K562 (cell line): ENCODE data around the gene BNIP2. TPM values are rescaled to one million over a fixed set of nuclear protein-coding genes. Genes with fewer than 3 reads are reported as not detected.

Experiments used
- ATAC-seq: fragments of 200-7000 bp; cut with Tn5 transposase; 3 replicates; pipeline ENCODE4 v1.9.1; 2020; ENCODE audit warnings: moderate library complexity
- BruUV-seq: library from RNA; stranded (reverse); fragments of 400-500 nt; replicated peaks from 2 replicates; lab custom pipeline; 2021; lab: Mats Ljungman, UMichigan
- CTCF ChIA-PET: fragments of 300-600 bp; formaldehyde crosslinking; extraction: SDS; loops from one replicate; lab custom pipeline; 2021; ENCODE audit warnings: low intra/inter-chr PET ratio; lab: Yijun Ruan, JAX
- POLR2A ChIA-PET: fragments of 300-600, 350-650 bp; sonication (Branson Sonifier 250); formaldehyde crosslinking; extraction: SDS; loops from one replicate; lab custom pipeline; 2021; ENCODE audit warnings: antibody characterized with exemption, inconsistent platforms; lab: Yijun Ruan, JAX
- DNase-seq, 4 experiments: peaks; one replicate each; pipeline versions ENCODE4 v3.0.0 to v3.0.0-alpha.2; 2011 to 2018; ENCODE audit warnings: low spot score in 3 of 4, mixed read lengths in 3 of 4; ENCODE audit errors: extremely low read depth in 1 of 4
- FAIRE-seq: peaks from 2 replicates; lab custom pipeline; 2011; peaks lifted over from hg19 to GRCh38; lab: Jason Lieb, UNC
- H2AFZ ChIP-seq: 2 replicates; pipeline ENCODE4 v1.6.0; 2011; ENCODE audit warnings: low read depth, low read length, control low read depth, inconsistent platforms
- H3K27ac ChIP-seq: fragments of 200-600 bp; 3 replicates; pipeline ENCODE4 v1.8.0; 2011; ENCODE audit warnings: low read depth, mild to moderate bottlenecking, control low read depth, inconsistent platforms, low read length, moderate library complexity, mixed read lengths; ENCODE audit errors: extremely low read depth
- H3K27me3 ChIP-seq, 2 experiments: fragments of 300-600 bp in 1 of 2; 2 replicates in 1 of 2; 3 replicates in 1 of 2; pipeline versions ENCODE4 v1.6.0 to v1.8.0; 2011; ENCODE audit warnings: inconsistent platforms in 2 of 2, low read length in 2 of 2, mild to moderate bottlenecking in 1 of 2, mixed read lengths in 1 of 2, moderate library complexity in 1 of 2; ENCODE audit not compliant: control insufficient read depth in 2 of 2, insufficient read depth in 2 of 2
- H3K36me3 ChIP-seq: fragments of 300-600 bp; 3 replicates; pipeline ENCODE4 v1.8.0; 2011; ENCODE audit warnings: mild to moderate bottlenecking, low read length, inconsistent platforms; ENCODE audit not compliant: control insufficient read depth, insufficient read depth
- H3K4me1 ChIP-seq, 2 experiments: fragments of 200-600 bp in 1 of 2; replicated peaks in 1 of 2; 2 replicates in 1 of 2; 3 replicates in 1 of 2; pipeline versions ENCODE4 v1.5.1 to v1.8.0; 2011; ENCODE audit warnings: inconsistent platforms in 2 of 2, low read length in 2 of 2, mild to moderate bottlenecking in 1 of 2, mixed read lengths in 1 of 2, moderate library complexity in 1 of 2; ENCODE audit not compliant: control insufficient read depth in 2 of 2, insufficient read depth in 2 of 2
- H3K4me2 ChIP-seq: 2 replicates; pipeline ENCODE4 v1.6.1; 2011; ENCODE audit warnings: low read length, control low read depth, inconsistent platforms, mixed read lengths; ENCODE audit not compliant: insufficient read depth
- H3K4me3 ChIP-seq: fragments of 200-600 bp; sonication (generic), shearing (Covaris generic); 2 replicates; pipeline ENCODE4 v1.5.1; 2016; ENCODE audit warnings: control low read depth, inconsistent platforms
- H3K79me2 ChIP-seq: fragments of 200-600 bp; 3 replicates; pipeline ENCODE4 v1.8.0; 2011; ENCODE audit warnings: low read length, inconsistent platforms; ENCODE audit not compliant: control insufficient read depth, insufficient read depth
- H3K9ac ChIP-seq, 2 experiments: 2 replicates each; pipeline versions ENCODE4 v1.6.0 to v1.6.1; 2011; ENCODE audit warnings: low read depth in 2 of 2, low read length in 2 of 2, control low read depth in 1 of 2, inconsistent platforms in 1 of 2, mild to moderate bottlenecking in 1 of 2, mixed read lengths in 1 of 2; ENCODE audit not compliant: insufficient read depth in 1 of 2
- H3K9me1 ChIP-seq: one replicate; pipeline ENCODE4 v1.6.0; 2011; ENCODE audit warnings: inconsistent platforms, mild to moderate bottlenecking, low read length, moderate library complexity; ENCODE audit not compliant: control insufficient read depth, insufficient read depth
- H3K9me3 ChIP-seq: replicated peaks from 2 replicates; pipeline ENCODE4 v1.5.1; 2011; ENCODE audit warnings: low read depth, low read length, inconsistent platforms; ENCODE audit not compliant: control insufficient read depth, insufficient read depth
- H4K20me1 ChIP-seq: replicated peaks from 2 replicates; pipeline ENCODE4 v1.6.1; 2011; ENCODE audit warnings: low read length, inconsistent platforms, mixed read lengths; ENCODE audit not compliant: control insufficient read depth, insufficient read depth
- FOXA3 ChIP-seq, 2 experiments: fragments of 450-650 bp in 1 of 2; sonication (generic) in 1 of 2; formaldehyde crosslinking; IDR thresholded peaks in 1 of 2; conservative IDR thresholded peaks in 1 of 2; 2 replicates each; pipeline versions ENCODE4 v1.4.0 to v1.8.0; 2020 to 2022; ENCODE audit warnings: mild to moderate bottlenecking in 2 of 2, missing genetic modification reagents in 1 of 2
- GTF2A2 ChIP-seq: IDR thresholded peaks from 2 replicates; pipeline ENCODE4 v1.6.1; 2016; ENCODE audit warnings: mild to moderate bottlenecking, missing genetic modification characterization, missing compliant biosample characterization
- NR2C2 ChIP-seq, 2 experiments: fragments of 200-800 bp in 1 of 2; sonication (Bioruptor generic) in 1 of 2; sonication (generic) in 1 of 2; formaldehyde crosslinking in 1 of 2; IDR thresholded peaks; 2 replicates each; pipeline versions ENCODE4 v1.6.1 to v1.8.0; 2016 to 2022; ENCODE audit warnings: mild to moderate bottlenecking in 1 of 2, missing compliant biosample characterization in 1 of 2, missing genetic modification characterization in 1 of 2, missing genetic modification reagents in 1 of 2
- PHF20 ChIP-seq: fragments of 450-650 bp; IDR thresholded peaks from 2 replicates; pipeline ENCODE4 v1.6.1; 2018; ENCODE audit not compliant: partially characterized antibody
- RBBP5 ChIP-seq: fragments of 200-600 bp; sonication (generic); IDR thresholded peaks from 2 replicates; pipeline ENCODE4 v1.6.1; 2012; ENCODE audit warnings: borderline replicate concordance, mild to moderate bottlenecking, low read length, control low read depth, inconsistent platforms; ENCODE audit not compliant: insufficient read depth, poor library complexity, severe bottlenecking
- SMARCB1 ChIP-seq: IDR thresholded peaks from 2 replicates; pipeline ENCODE4 v1.6.1; 2011; ENCODE audit warnings: improper control_type of control experiment, low read depth; ENCODE audit not compliant: insufficient read length
- ZC3H4 ChIP-seq: sonication (generic); formaldehyde crosslinking; IDR thresholded peaks from 2 replicates; pipeline ENCODE4 v1.9.0; 2021; ENCODE audit warnings: missing genetic modification reagents, borderline replicate concordance
- ZNF586 ChIP-seq: fragments of 450-650 bp; formaldehyde crosslinking; conservative IDR thresholded peaks from 2 replicates; pipeline ENCODE4 v1.4.0; 2020; ENCODE audit warnings: mild to moderate bottlenecking, moderate library complexity
- WGBS: fragments of 100-300 bp; shearing (Covaris generic); methylation state at CpG from one replicate; pipeline ENCODE4 v1.1.6; 2016; ENCODE audit warnings: low coverage, mixed read lengths; ENCODE audit not compliant: insufficient coverage; ENCODE audit errors: missing lambda C conversion rate; 5-methylcytosine and 5-hydroxymethylcytosine counted together
- in situ Hi-C: fragments of 300-500 bp; cut with MboI; formaldehyde crosslinking; loops from 4 replicates; pipeline ENCODE4 v1.15.0; 2018; ENCODE audit warnings: inconsistent platforms, mixed read lengths
- intact Hi-C: fragments of 100-400 bp; cut with micrococcal nuclease; formaldehyde crosslinking; loops from 2 replicates; pipeline ENCODE4 v1.14.2; 2022
- polyA plus RNA-seq, 8 experiments: library from polyadenylated mRNA; depleted of rRNA in 4 of 8; stranded (reverse) in 5 of 8; unstranded in 3 of 8; fragments of >200 nt; fragmentation: Nextera tagmentation in 2 of 8; fragmentation: Illumina TruSeq in 1 of 8; extraction: Ambion mirVana in 2 of 8; extraction: Trizol in 1 of 8; gene quantifications; 2 replicates each; pipeline versions ENCODE4 v1.2.1 to v1.2.3, GENCODE V29; 2011 to 2014; ENCODE audit warnings: inconsistent platforms in 1 of 8, missing spikeins in 1 of 8
- total RNA-seq, 7 experiments: library from RNA; depleted of rRNA in 6 of 7; stranded (reverse); fragments of >200 nt in 6 of 7; fragmentation: Illumina TruSeq in 2 of 7; extraction: Trizol in 2 of 7; gene quantifications; 2 replicates each; pipeline versions ENCODE4 v1.2.1 to v1.2.3, GENCODE V29; 2011 to 2021; ENCODE audit warnings: low replicate concordance in 1 of 7

Gene BNIP2
- total and polyA plus RNA-seq, 9 of the 15 experiments (the other 6 are each of a cell fraction or from before 2014, with no cell fraction given), result 19.6 to 88.0 (median 52.5) TPM

DNA sequence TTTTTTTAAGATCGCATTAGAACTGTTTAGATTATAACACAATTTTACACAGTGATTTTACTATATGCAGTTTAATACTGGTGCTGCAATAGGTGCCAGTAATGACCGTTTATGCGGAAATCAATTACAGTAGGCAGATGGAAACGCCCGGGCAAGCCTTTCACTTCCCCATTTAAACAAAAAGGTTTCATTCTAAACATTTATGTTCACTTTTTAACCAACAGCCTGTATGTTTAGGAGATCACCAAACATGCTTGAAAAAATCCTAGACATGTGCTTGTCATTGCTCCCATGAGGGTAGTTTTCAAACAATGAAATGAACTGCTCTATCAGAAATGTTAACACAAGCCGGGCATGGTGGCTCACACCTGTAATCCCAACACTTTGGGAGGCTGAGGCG, 2.7 kb downstream of the BNIP2 start:
- ATAC-seq (no peak), DNase-seq (no peak), FAIRE-seq (no peak)
- ChIA-PET POLR2A (interaction anchor here (0.6 kb wide), 1 partner anchor 370 kb away, joined by 3 read pairs; no protein-coding TSS in a partner anchor), CTCF (no interaction called here)
- no peak overlapping the region for H3K4me3 ChIP-seq
- H4K20me1 ChIP-seq, result peaks cover 11% of the 10 kb centered on the region; the same call in 1 of the 2 replicates
- H3K27ac ChIP-seq, result peak overlapping the region; percentile 53; the same call in 1 of the 3 replicates
- no peak overlapping the region for H2AFZ ChIP-seq
- H3K9ac ChIP-seq, result peak overlapping the region in 1 of 2 experiments; percentile 26; a peak in 1 of 4 replicates
- in situ Hi-C loops, result no loop called here
- H3K27me3 ChIP-seq, result no peaks in the 10 kb centered on the region
- intact Hi-C loops, result no loop called here
- peaks cover 44% of the 10 kb centered on the region for H3K36me3 ChIP-seq
- no peaks in the 10 kb centered on the region for H3K9me1 ChIP-seq
- TSS peak; percentile 7 for BruUV-seq
- TF ChIP-seq FOXA3 (CRISPR knock-in tag; conservative IDR thresholded peaks at IDR 0.05 in 1 of 2, IDR thresholded peaks at IDR 0.05 in 1 of 2), result no peak
- no peak for TF ChIP-seq NR2C2 (CRISPR knock-in tag; IDR thresholded peaks at IDR 0.05)
- TF ChIP-seq NR2C2 (tag; IDR thresholded peaks at IDR 0.05), result no peak
- TF ChIP-seq GTF2A2, result 0 out of 2 replicates have a peak, but pooled peaks have one; percentile 23
- TF ChIP-seq PHF20, result no peak
- TF ChIP-seq SMARCB1, result no peak
- TF ChIP-seq ZNF586 (CRISPR knock-in tag), result no peak
- TF ChIP-seq RBBP5, result no peak
- TF ChIP-seq ZC3H4 (CRISPR knock-in tag), result no peak
- H3K4me1 ChIP-seq, result peaks cover 12 to 17% of the 10 kb centered on the region in 2 experiments
- 79% methylated on average over 6 of the region's 7 CpGs for WGBS
- H3K79me2 ChIP-seq, result peaks cover 71% of the 10 kb centered on the region
- no peaks in the 10 kb centered on the region for H3K9me3 ChIP-seq
- H3K4me2 ChIP-seq, result peak overlapping the region; percentile 49
